Liver (tissue), 9 donors: ENCODE data around the gene COL1A2. TPM values are rescaled to one million over a fixed set of nuclear protein-coding genes. Genes with fewer than 3 reads are reported as not detected.

Source experiments
- DNase-seq: peaks from one replicate; pipeline ENCODE4 v3.0.0-alpha.2; 2017; ENCODE audit warnings: low spot score
- H3K27ac ChIP-seq, 2 donors: one replicate each; pipeline ENCODE4 v1.7.0; 2013; ENCODE audit warnings: inconsistent platforms in 2 of 2, low read length in 2 of 2, control low read depth in 1 of 2, low read depth in 1 of 2, mild to moderate bottlenecking in 1 of 2
- H3K27me3 ChIP-seq, 4 donors: one replicate each; pipeline versions ENCODE4 v1.6.1 to v1.7.0; 2013; ENCODE audit warnings: low read length in 3 of 4, inconsistent platforms in 1 of 4, mild to moderate bottlenecking in 1 of 4, moderate library complexity in 1 of 4; ENCODE audit not compliant: control insufficient read depth in 4 of 4, insufficient read depth in 4 of 4
- H3K36me3 ChIP-seq, 4 donors: one replicate each; pipeline versions ENCODE4 v1.6.1 to v1.7.0; 2013; ENCODE audit warnings: low read length in 3 of 4, mild to moderate bottlenecking in 3 of 4, low read depth in 1 of 4, moderate library complexity in 1 of 4; ENCODE audit not compliant: control insufficient read depth in 4 of 4, insufficient read depth in 3 of 4
- H3K4me1 ChIP-seq, 4 donors: one replicate each; pipeline versions ENCODE4 v1.6.1 to v1.7.0; 2013; ENCODE audit warnings: low read length in 3 of 4, mild to moderate bottlenecking in 3 of 4, moderate library complexity in 1 of 4; ENCODE audit not compliant: control insufficient read depth in 4 of 4, insufficient read depth in 4 of 4
- H3K4me3 ChIP-seq, 3 donors: one replicate each; pipeline versions ENCODE4 v1.6.1 to v1.7.0; 2013; ENCODE audit warnings: low read length in 3 of 3, control low read depth in 1 of 3, low read depth in 1 of 3, mild to moderate bottlenecking in 1 of 3
- H3K9ac ChIP-seq, 2 donors: one replicate each; pipeline ENCODE4 v1.7.0; 2013; ENCODE audit warnings: low read length in 2 of 2, mild to moderate bottlenecking in 2 of 2, moderate library complexity in 2 of 2, control low read depth in 1 of 2, low read depth in 1 of 2
- H3K9me3 ChIP-seq, 4 donors: one replicate each; pipeline versions ENCODE4 v1.6.1 to v1.7.0; 2013; ENCODE audit warnings: low read length in 3 of 4; ENCODE audit not compliant: control insufficient read depth in 4 of 4
- ATF3 ChIP-seq: IDR thresholded peaks from 2 replicates; pipeline ENCODE4 v1.6.1; 2016; ENCODE audit warnings: antibody characterized with exemption
- EGR1 ChIP-seq, 2 donors: IDR thresholded peaks; 2 replicates each; pipeline ENCODE4 v1.6.1; 2016 to 2018; ENCODE audit warnings: antibody characterized with exemption in 2 of 2, low read depth in 2 of 2
- FOXA1 ChIP-seq: IDR thresholded peaks from 2 replicates; pipeline ENCODE4 v1.6.1; 2016; ENCODE audit warnings: antibody characterized with exemption
- FOXA2 ChIP-seq: IDR thresholded peaks from 2 replicates; pipeline ENCODE4 v1.6.1; 2016; ENCODE audit warnings: antibody characterized with exemption
- GABPA ChIP-seq, 2 donors: IDR thresholded peaks in 1 of 2; conservative IDR thresholded peaks in 1 of 2; 2 replicates each; pipeline ENCODE4 v1.6.1; 2016; ENCODE audit warnings: antibody characterized with exemption in 2 of 2, mild to moderate bottlenecking in 1 of 2, moderate library complexity in 1 of 2
- HNF4A ChIP-seq, 2 donors: conservative IDR thresholded peaks; 2 replicates each; pipeline ENCODE4 v1.6.1; 2016; ENCODE audit warnings: antibody characterized with exemption in 2 of 2, mild to moderate bottlenecking in 2 of 2
- HNF4G ChIP-seq: IDR thresholded peaks from 2 replicates; pipeline ENCODE4 v1.6.1; 2016; ENCODE audit warnings: antibody characterized with exemption
- JUND ChIP-seq, 2 donors: IDR thresholded peaks; 2 replicates each; pipeline ENCODE4 v1.6.1; 2016; ENCODE audit warnings: antibody characterized with exemption in 2 of 2
- NR2F2 ChIP-seq: IDR thresholded peaks from 2 replicates; pipeline ENCODE4 v1.6.1; 2016; ENCODE audit warnings: antibody characterized with exemption
- RAD21 ChIP-seq, 2 donors: IDR thresholded peaks; 2 replicates each; pipeline ENCODE4 v1.6.1; 2016; ENCODE audit warnings: antibody characterized with exemption in 2 of 2, mild to moderate bottlenecking in 2 of 2
- REST ChIP-seq: IDR thresholded peaks from 2 replicates; pipeline ENCODE4 v1.6.1; 2016; ENCODE audit warnings: antibody characterized with exemption, mild to moderate bottlenecking
- RXRA ChIP-seq, 2 donors: IDR thresholded peaks; 2 replicates each; pipeline ENCODE4 v1.6.1; 2017 to 2018; ENCODE audit warnings: antibody characterized with exemption in 2 of 2, mild to moderate bottlenecking in 1 of 2
- SP1 ChIP-seq: IDR thresholded peaks from 2 replicates; pipeline ENCODE4 v1.6.1; 2018; ENCODE audit warnings: antibody characterized with exemption, mild to moderate bottlenecking
- TAF1 ChIP-seq: conservative IDR thresholded peaks from 2 replicates; pipeline ENCODE4 v1.6.1; 2016; ENCODE audit warnings: antibody characterized with exemption, mild to moderate bottlenecking
- YY1 ChIP-seq: IDR thresholded peaks from 2 replicates; pipeline ENCODE4 v1.6.1; 2016; ENCODE audit warnings: antibody characterized with exemption, mild to moderate bottlenecking
- WGBS: extraction: QIAGEN DNeasy Blood & Tissue Kit; methylation state at CpG from one replicate; pipeline ENCODE4 v1.1.7; 2013; 5-methylcytosine and 5-hydroxymethylcytosine counted together
- polyA plus RNA-seq, 2 donors: library from polyadenylated mRNA; stranded (reverse) in 1 of 2; unstranded in 1 of 2; fragments of 200-250 nt in 1 of 2; fragments of >200 nt in 1 of 2; fragmentation: Nextera tagmentation in 1 of 2; extraction: Ambion mirVana in 1 of 2; gene quantifications; one replicate each; pipeline versions ENCODE4 v1.2.1 to v1.2.3, GENCODE V29; 2013 to 2015
- total RNA-seq, 2 donors: library from RNA; depleted of rRNA; stranded (reverse); fragments of >200 nt; gene quantifications; one replicate each; pipeline ENCODE4 v1.2.3, GENCODE V29; 2014
- TF ChIP-seq, protein P1 (sequence below): IDR thresholded peaks from 2 replicates; pipeline ENCODE4 v1.6.1; 2016; ENCODE audit warnings: antibody characterized with exemption
- TF ChIP-seq, protein P2 (sequence below): IDR thresholded peaks from 2 replicates; pipeline ENCODE4 v1.6.1; 2016; ENCODE audit warnings: antibody characterized with exemption
- donor health status: healthy.
- donor health status: healthy.
- donor health status: healthy.
- donor health status: healthy.
- donor health status: healthy.

The COL1A2 gene
- total and polyA plus RNA-seq, 4 donors: 11.5 to 86.2 (median 42.0) TPM

GRCh38 chr7:94384315-94384714 is 10.4 kb upstream of the COL1A2 start (continued):
- TF ChIP-seq YY1 (no peak), GABPA (IDR thresholded peaks at IDR 0.05 in 1 of 2, conservative IDR thresholded peaks at IDR 0.05 in 1 of 2) (no peak)

DNA sequence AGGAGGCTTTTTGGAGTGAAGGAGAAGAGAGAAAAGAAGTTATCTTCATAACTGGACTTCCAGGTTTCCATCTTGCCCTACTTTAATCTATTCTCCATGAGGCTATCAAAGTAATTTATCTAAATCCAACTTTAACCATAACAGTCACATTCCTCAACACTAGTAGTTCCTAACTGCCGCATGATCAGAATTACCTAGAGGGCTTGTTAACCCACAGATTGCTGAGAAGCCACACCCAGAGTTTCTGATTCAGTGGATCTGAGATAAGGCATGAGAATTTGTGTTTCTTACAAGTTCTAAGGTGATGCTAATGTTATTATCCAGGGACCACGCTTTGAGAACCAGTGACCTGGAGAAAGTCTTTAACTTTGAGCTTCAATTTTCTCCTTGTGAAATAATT is 8.3 kb upstream of the COL1A2 start:
- WGBS: 85% methylated on average over 2 of the region's 2 CpGs
- Histone ChIP-seq H3K9me3 (no peaks in the 10 kb centered on the region), H3K36me3 (no peaks in the 10 kb centered on the region), H3K27me3 (no peaks in the 10 kb centered on the region), H3K9ac (no peak overlapping the region), H3K4me1 (no peaks in the 10 kb centered on the region), H3K27ac (no peak overlapping the region), H3K4me3 (no peak overlapping the region)
- no peak for DNase-seq
- TF ChIP-seq JUND (IDR thresholded peaks at IDR 0.05) (no peak), REST (no peak), SP1 (no peak), ATF3 (no peak), GABPA (IDR thresholded peaks at IDR 0.05 in 1 of 2, conservative IDR thresholded peaks at IDR 0.05 in 1 of 2) (no peak), YY1 (no peak), HNF4G (no peak), TAF1 (no peak), FOXA2 (no peak), EGR1 (IDR thresholded peaks at IDR 0.05; ENCODE audit: low read depth in 2 of 2) (no peak), RAD21 (IDR thresholded peaks at IDR 0.05) (no peak), FOXA1 (no peak), HNF4A (conservative IDR thresholded peaks at IDR 0.05) (no peak)
- TF ChIP-seq, protein P1, sequence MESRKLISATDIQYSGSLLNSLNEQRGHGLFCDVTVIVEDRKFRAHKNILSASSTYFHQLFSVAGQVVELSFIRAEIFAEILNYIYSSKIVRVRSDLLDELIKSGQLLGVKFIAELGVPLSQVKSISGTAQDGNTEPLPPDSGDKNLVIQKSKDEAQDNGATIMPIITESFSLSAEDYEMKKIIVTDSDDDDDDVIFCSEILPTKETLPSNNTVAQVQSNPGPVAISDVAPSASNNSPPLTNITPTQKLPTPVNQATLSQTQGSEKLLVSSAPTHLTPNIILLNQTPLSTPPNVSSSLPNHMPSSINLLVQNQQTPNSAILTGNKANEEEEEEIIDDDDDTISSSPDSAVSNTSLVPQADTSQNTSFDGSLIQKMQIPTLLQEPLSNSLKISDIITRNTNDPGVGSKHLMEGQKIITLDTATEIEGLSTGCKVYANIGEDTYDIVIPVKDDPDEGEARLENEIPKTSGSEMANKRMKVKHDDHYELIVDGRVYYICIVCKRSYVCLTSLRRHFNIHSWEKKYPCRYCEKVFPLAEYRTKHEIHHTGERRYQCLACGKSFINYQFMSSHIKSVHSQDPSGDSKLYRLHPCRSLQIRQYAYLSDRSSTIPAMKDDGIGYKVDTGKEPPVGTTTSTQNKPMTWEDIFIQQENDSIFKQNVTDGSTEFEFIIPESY: no peak
- TF ChIP-seq, protein P2, sequence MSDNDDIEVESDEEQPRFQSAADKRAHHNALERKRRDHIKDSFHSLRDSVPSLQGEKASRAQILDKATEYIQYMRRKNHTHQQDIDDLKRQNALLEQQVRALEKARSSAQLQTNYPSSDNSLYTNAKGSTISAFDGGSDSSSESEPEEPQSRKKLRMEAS: no peak

GRCh38 chr7:94388540-94388939 is 6.2 kb upstream of the COL1A2 start:
- 88% methylated on average over 1 of the region's 1 CpG for WGBS

More at GRCh38 chr7:94388540-94388939, 6.2 kb upstream of the COL1A2 start:
- Histone ChIP-seq H3K27ac (no peak overlapping the region), H3K27me3 (no peaks in the 10 kb centered on the region), H3K9ac (no peak overlapping the region), H3K4me1 (no peaks in the 10 kb centered on the region), H3K36me3 (no peaks in the 10 kb centered on the region), H3K9me3 (no peaks in the 10 kb centered on the region), H3K4me3 (no peak overlapping the region)
- no peak for TF ChIP-seq RXRA (IDR thresholded peaks at IDR 0.05)
- TF ChIP-seq JUND (IDR thresholded peaks at IDR 0.05): no peak
- TF ChIP-seq, protein P2: no peak
- TF ChIP-seq, protein P1: no peak
- no peak for TF ChIP-seq HNF4G
- no peak for TF ChIP-seq NR2F2
- no peak for TF ChIP-seq RAD21 (IDR thresholded peaks at IDR 0.05)
- no peak for TF ChIP-seq ATF3
- no peak for DNase-seq
